Stimulated activated CD4-positive, alpha-beta T cell treated with anti-CD3 and anti-CD28 coated beads, Interleukin-2, amount 100 ng/mL, for 48 hours (primary cell): ENCODE data around the gene ELANE.

Source experiments
- DNase-seq, 2 donors: peaks; one replicate each; pipeline ENCODE4 v3.0.0-alpha.2; 2020

The ELANE gene

GRCh38 chr19:852136-853013, at the start of gene ELANE:
Gene ELANE (plus strand): TSS chr19:852303. CDS start chr19:852329, 26 bp downstream.
- no peak for DNase-seq

GRCh38 chr19:802498-803098, 49.5 kb upstream of the ELANE start:
- DNase-seq: no peak

- DNase-seq: no peak
These were observed 49.0 kb upstream of the ELANE start for GRCh38 chr19:803099-803561.

- no peak for DNase-seq
These were observed 48.3 kb upstream of the ELANE start for GRCh38 chr19:803686-804418.

- no peak for DNase-seq
These were observed 47.5 kb upstream of the ELANE start for GRCh38 chr19:804419-805165.

- DNase-seq: no peak
These were observed 46.9 kb upstream of the ELANE start for GRCh38 chr19:805166-805551.

GRCh38 chr19:805600-806550, 46.2 kb upstream of the ELANE start:
- DNase-seq: no peak

- DNase-seq: no peak
These were observed 45.2 kb upstream of the ELANE start for GRCh38 chr19:806815-807421.

- DNase-seq: no peak
These were observed 44.3 kb upstream of the ELANE start for GRCh38 chr19:807627-808422.

- DNase-seq: no peak
These were observed 43.7 kb upstream of the ELANE start for GRCh38 chr19:808423-808775.

GRCh38 chr19:810077-810855, 41.8 kb upstream of the ELANE start:
- DNase-seq: no peak

GRCh38 chr19:810883-811489, 41.1 kb upstream of the ELANE start:
- DNase-seq: no peak

- no peak for DNase-seq
These were observed 40.5 kb upstream of the ELANE start for GRCh38 chr19:811506-812048.

- DNase-seq: no peak
These were observed 39.9 kb upstream of the ELANE start for GRCh38 chr19:812049-812746.

- no peak for DNase-seq
These were observed 39.3 kb upstream of the ELANE start for GRCh38 chr19:812747-813218.

GRCh38 chr19:813219-814151, 38.6 kb upstream of the ELANE start:
- DNase-seq: no peak
